GM21367 (cell line): ENCODE measurements around the gene REN.
A peak's percentile ranks its signal among the peaks of the same experiment; 100 is the strongest.

Experiments
- ATAC-seq: cut with Tn5 transposase; IDR thresholded peaks from one replicate; pipeline ENCODE4 v1.9.1; 2021; ENCODE audit not compliant: unreplicated experiment

REN gene

DNA sequence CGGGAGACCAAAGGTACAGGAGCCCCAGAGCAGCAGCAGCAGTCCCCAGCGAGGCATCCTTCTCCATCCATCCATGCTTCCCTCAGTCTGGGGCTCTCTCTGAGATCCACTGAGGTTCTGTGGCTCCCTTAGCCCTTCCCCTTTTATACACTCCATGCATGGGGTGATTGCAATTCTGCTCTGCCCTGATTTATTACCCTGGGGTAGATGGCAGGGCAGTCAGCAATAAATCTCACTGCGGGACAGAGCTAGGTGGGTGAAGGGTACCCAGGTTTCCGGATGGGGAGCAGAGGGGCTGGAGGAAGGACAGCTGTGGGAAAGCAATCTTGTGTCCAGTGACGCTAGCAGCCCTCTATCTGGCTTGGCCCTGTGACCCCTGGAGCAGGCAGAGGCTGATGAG lies at the start of gene REN:
TSS of gene REN (minus strand) at position 119 of the 400 bp plus-strand sequence. CDS start at position 75, 44 bp downstream.
- no peak for ATAC-seq

DNA sequence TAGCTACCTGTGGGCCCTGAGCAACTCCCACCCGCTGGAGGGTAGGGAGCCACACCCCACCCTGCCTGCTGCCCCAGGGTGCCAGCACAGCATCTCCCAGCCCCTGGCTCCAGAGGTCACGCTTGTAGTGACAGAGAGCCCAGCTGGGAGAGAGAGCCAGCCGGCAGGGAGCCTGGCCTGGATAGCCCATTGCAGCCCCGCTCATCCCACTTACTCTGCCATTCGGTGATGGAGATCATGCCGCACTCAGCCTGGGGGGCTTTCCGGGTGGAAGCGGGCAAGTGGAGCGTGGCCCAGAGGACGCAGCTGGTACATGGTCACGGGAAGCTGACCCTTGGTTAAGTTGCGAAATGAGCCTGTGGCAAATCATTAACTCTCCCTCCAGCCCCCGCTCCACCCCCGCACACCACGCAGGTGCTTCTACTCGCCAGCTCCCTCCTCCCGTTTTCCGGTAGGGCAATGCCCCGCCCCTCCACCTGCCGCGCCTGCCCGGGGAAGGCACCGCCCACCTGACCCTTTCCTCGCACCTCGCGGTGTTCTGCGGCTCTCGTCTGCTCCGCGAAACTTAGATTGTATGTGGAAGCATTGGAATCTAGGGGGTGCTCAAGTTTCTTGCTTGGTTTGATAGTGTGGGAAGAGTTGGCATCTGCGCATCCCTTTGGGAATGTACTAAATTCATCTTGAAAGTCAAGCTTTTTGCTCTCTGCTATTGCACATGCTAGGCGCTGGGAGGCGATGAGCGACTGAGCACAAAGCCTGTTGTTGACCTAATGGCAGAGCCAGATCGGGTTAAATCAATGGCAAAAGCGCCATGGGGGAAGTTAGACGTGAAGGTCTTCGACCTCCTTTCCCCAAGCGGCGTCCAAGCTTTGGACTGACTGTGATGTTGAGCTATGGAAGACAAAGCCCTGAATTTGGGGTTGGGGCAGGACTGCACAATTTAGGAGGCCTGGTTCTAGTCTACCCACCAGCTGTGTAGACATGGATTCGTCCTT lies 47.8 kb upstream of the REN start, which contains the start of gene GOLT1A:
TSS of gene GOLT1A (minus strand) at position 321 of the 995 bp plus-strand sequence. CDS start at position 239, 82 bp downstream.
- ATAC-seq: peak; percentile 44

DNA sequence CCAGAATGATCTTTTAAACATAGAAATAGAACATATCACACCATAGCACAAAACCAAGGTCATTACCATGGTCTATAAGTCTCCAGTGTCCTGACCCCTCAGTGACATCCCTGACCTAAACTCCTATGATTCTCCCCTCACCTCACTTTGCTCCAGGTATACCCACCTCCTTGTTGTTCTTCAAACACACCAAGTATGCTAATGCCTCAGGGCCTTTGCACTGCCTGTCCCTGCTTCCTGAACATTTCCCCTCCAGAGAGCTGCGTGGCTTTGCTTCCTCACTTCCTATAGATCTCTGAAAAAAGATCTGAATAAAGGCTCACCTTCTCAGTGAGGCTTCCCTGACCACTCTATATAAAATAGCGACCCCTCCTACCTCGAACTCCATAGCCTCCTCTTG lies 46.6 kb upstream of the REN start:
- ATAC-seq: no peak

DNA sequence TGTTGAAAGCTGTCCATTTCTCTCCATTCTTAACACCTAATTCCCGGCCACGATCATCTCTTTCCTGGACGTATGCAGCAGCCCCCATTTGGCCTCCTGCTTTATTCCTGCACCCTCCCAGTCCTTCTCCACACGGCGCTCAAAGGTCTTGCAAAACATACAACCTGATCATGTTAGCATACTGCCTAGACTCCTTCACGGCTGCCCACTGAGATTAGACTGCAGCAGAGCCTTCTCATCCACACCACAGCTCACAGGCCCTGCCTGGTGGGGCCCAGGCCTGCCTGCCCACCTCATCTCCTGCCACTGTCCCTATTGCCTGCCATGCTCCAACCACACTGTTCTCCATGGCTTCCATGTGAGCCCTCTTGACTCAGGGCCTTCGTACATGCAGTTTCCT lies 44.9 kb upstream of the REN start:
- no peak for ATAC-seq

DNA sequence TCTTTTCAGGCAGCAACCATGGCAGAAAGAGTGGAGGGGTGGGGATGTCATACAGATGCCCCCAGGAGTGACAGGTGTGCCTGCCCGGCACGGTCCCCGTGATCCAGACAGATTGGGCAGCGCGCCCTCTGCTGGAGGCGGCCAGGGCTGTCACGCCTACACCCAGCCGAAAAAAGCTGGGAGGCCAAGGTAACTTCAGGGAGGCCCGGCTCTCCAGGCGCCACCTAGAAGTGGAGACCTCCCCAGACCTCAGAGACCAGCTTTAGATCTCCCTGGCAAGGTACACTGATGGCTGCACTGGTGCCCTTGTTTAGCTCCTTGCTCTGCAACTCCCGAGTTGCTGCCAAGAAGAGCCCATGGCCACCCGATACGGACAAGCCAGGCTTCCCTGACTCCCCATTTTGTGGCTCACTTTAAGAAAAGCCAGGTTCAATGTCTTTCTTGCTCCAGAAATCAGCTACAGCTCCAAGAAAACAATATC lies 41.0 kb upstream of the REN start:
- ATAC-seq: no peak

DNA sequence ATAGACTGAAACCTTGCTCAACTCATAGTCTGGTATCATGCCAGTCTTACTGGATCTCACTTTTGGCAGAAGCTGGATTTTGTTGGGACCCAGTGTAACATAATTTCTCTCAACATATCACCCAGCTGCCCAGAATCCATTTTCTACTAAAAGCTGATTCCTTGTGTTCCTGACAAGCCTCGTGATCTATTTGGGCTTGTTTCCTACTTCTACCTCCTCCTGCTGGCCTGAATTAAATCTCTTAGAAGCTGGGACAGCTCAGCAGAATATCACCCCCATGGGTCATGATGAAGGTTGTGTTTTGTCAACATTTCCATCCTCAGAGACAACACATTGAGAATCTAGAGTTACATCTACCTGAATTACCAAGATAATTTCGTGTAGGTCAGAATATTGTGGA lies 40.0 kb upstream of the REN start:
- ATAC-seq: no peak

DNA sequence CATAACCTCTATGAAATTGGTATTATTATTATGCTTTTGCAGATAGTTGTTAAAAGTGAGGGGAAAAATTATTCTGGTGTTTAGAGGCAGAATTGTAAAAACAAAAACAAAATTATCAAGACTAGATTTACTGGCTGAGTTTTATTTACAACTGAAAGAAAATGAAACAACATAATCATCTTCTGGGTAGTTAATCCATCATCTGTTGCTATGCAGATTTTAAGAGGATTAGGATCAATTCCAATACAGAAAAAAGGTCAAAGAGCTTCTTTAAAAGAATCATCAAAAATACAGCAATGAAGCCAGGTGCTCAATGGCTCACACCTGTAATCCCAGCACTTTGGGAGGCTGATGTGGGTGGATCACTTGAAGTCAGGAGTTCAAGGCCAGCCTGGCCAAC lies 39.3 kb upstream of the REN start:
- no peak for ATAC-seq

DNA sequence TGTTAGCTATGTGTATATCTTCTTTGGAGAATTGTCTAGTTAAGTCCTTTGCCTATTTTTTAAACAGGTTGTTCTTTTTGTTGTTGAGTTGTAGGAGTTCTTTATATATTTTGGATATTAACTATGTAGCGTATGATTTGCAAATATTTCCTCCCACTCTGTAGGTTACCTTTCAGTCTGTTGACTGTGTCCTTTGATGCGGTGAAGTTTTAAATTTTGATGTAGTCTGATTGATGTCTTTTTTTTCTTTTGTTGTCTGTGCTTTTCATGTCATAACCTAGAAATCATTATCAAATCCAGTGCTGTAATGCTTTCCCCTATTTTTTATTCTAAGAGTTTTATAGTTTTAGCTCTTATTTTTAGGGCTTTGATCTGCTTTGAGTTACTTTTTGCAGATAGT lies 38.8 kb upstream of the REN start:
- no peak for ATAC-seq

DNA sequence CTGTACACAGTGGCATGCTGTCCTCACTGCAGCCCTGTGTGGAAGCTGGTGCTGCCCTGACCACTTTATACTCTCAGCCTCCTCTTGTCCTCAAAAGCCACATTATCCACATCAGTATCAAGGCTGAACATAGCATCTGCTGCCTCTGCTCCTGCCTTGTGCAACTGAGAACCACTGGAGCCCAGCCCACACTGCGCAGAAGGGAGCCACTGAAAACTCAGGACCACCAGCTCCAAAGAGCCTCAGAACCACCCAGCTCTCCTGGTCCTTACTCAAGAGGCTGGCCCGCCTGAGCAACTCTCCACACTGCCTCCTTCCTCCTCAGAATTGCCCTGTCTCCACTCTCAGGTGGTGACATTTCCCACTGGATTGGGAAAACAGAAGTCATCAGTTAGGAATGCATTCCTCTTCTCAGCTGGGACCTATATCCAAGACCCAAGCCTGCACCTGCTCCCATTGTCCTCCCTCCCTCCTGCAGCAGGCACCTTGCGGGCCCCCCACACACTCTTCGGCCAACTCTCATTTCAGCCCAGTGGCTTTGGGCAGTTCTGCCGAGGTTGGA lies 37.1 kb upstream of the REN start:
- no peak for ATAC-seq

DNA sequence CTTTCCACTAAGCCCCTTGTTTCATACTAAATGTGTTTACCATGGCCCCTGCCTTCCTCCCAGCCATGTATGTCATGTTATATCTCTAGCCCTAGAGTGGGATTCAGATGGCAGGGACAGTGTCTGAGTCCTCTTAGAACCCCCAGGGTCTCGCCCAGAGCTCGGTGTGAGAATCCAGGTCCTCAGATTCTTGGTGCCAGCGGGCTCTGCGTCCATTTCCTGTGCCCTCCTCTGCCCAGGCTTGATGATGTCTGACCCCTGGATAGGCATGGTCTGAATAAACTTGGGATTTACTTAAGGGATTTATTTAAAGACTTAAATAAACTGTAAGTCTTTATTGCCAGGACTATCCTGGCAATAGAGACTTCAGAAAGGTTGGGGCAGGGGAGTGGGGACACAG lies 36.3 kb upstream of the REN start:
- ATAC-seq: no peak

DNA sequence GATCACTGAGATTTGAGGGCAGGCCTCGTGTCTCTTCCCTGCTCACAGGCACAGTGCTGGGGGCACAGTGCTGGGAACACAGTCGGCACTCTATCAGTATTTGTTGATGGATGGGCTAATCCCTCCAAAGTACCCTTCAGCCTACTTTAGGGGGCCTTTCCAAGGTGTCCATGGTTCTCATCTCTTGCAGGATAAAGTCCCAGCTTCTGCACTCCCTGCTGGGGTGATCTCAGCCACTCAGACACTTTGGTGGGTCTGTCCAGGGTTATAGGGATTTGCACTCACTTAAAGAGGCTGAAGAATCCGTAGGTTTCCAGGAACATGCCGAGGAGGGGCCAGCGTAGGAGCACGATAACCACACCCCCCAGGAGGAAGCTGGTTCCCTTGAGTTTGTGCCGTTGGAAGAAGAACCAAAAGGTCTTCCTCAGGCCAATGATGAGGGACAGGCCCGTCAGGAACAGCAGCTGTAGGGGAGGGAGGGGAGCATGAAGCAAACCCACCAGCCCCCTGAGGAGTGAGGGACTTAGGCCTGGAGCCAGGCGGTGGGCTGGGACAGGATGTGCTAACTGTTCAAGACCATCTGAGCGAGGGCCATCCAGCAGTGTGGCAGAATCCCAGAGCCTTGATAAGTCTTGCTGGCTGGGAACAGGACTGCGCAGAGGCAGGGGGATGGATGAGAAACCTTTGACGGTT lies 35.4 kb upstream of the REN start:
- ATAC-seq: no peak

DNA sequence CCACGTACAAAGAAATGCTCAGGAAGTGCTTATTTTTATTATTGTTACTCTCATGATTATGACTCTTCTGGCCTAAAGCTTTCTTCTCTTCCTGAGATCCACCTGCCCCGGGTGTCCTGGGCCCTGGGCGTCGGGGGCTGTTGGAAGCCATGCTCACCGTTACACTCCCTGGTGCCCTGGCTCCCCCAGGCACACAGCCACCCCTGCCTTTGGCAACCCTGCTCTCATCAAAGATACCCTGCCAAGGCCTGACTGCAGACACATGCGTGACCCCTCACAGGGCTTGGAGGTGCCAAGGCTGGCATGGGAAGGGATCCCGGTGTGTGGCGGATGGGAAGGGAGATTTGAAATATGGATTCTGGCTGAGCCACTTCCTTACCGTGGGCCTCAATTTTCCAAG lies 33.4 kb upstream of the REN start:
- no peak for ATAC-seq

DNA sequence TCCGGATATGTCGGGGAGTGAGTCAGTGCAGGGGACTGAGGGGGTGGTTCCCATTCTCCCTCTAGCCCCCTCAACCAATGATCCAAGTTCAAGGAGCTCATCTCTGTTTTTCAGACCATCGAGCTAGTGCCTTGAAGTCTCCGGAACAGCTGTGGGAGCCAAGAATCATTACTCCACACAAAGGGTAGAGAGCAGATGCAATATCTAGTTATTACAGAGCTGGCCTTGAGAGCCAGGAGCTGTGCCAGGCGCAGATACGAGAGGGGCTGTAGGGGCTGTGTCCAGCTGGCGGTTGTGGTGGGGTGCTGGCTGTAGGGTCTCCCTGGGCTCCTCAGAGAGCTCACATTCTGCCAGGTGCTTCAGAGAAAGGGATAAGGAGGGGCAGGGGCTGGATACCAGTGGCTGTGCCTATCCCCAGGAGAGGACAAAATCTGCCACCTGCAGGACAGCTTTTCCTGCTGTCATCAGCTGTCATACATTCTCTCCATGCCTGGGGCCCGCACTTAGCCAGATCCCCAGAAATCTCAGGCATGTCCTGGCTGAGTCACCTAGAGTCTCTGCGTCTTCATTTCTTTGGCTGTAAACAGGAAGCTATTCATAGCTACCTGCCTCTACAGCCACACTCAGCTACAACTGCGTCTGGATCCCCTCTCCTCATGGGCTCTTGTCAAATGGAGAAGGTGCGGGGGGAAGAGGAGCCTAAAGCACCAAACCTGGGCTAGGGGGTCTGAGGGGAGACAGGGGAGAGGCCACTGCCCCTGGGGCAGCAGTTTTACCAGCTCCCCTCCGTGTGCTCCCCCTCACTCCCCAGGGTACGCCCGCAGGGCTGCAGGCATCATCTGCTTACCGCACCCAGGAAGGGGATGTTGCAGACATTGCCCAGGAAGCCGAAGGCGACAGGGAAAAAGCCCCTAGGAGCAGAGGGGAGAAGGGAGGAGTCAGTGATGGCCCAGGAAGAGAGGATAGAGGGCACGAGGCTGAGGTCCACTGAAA lies 32.5 kb upstream of the REN start:
- ATAC-seq: no peak

DNA sequence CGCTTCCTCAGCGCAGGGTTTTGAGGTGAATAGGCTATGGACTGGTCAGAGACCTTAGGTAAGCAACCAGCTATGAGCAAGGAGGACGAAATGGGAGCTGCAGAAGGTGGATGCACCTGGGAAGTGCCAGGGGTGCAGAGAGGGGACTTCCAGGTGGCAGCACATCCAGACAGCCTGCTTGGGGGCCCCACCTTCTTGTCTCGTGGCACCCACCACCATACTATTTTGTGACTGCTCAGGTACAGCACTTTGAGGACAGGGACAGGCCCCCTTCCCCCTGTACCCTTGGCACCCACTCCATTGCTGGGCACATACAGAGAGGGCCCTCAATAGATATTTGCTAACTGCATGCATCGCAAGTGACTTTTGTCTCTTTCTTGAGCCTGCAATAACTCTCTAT lies 30.9 kb upstream of the REN start:
- ATAC-seq: no peak

DNA sequence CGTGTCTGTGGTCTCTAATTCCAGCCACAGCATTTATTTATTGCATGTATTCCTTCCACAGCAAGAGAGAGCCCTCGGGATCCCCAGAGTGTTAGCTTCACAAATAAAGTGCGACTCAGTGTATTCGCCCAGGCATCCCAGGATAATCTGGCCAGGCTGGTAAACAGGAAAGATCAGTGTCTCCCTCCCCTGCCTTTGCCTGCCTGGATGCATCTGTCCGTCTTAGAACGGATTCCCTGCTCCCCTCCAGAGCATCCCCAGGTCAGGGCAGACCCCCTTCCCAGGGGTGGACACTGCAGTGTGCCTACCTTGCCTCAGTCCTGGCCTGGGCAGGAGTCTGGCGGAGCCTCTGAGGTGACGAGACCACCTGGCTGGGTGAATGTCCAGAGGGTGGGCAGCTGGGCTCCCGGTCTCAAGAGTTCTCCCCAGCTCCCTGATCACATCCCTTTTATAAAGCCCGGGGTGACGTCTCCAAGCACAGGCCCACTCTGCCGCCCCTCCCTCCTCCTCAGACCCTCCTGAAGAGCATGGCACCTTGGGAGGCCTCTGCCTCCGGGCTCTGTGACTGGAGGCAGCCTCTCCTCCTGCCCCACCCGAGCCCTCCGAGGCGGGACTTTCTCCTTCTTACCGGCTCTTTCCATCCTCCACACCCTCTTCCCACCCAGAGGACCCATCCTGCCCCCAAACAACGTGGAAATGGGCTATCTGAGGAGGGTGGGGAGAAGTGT lies 30.1 kb upstream of the REN start, which contains the start of gene KISS1:
TSS of gene KISS1 (minus strand) at position 424 of the 728 bp plus-strand sequence. CDS start 3,615 bp downstream, outside the sequence.
- ATAC-seq: no peak

DNA sequence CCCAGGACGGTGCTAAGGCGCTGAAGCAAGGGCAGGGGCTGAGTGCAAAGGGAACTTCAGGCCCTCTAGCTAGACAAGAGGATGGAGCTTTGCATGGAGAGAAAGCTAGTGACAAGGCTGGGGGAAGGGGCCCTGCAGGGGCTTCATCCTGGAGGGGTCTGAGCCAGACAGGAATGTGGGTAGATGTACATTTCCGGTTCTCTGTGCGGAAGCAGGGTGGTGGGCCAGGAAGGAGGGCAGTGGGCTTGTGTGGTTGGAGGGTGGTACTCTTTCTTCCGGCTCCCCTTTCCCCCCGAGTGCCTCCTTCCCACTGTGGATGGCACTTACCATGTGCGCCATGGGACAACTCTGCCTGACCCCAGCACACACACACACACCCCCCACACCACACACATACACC lies 28.6 kb upstream of the REN start:
- no peak for ATAC-seq

DNA sequence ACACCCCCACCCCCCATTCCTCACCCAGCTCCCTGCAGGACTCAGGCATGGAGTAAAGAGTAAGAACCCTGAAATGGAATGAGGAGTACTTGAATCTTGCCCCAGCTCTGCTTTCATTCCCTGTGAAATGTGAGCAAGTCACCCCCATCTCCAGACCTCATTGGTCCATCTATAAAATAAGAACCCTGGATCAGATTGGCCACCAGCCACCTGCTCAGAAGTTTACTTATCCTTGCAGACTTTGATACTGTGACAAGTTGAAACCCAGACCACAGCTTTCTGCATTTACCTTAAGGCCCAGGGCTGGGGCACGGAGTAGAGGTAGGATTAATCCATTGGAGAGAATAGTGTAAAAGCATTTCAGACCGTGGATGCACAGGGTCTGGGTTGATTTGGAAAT lies 27.9 kb upstream of the REN start:
- no peak for ATAC-seq

DNA sequence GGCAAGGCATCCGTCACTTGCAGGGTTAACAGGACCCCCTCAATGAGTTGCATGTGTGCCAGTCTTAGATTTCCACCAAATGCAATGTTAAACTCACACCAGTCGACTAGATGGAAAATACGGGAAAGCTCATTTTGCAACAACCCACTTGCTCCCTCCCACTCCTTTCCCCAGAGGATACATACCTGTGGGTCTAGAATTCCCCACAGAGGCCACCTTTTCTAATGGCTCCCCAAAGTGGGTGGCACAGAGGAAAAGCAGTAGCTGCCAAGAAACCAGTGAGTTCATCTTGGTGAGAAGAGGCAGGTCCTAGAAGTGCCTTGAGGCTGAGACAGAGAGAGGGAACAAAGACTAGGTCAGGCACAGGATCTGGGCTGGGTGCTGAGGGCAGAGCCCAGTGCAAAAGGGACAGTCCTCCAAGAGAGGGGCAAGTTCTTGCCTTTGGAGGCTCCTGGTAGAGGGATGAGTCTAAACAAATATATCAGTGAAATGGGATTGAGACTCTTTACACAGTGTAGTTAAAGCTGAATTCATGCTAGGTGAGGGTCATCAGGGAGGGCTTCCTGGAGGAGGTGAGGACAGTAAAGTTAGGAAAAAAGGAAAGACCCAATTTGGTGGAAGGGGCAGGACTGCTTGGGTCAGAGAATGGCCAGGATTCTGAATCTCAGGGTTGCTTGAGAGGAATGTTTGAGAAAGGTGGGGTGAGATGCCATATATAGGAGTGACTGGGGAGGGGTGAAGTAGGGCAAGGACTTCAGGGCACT lies 26.6 kb upstream of the REN start:
- ATAC-seq: no peak

DNA sequence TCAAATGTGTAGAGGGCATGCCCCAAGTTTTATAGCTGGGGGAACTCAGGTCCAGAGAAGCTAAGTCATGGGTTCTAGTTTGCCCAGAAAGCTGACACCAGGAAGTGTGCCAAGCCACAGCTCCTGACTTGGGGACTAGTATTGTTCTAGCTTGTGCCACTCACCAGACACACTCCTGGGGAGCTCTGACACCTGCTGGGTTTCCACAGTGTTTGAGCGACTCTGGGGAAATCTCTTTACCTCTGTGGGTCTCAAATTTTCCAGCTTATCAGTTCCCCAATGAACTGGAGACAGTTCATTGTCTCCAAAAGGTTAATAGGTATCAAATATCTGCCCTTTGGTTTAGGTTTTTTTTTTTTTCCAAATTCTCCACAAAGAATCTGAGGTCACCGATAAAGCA lies 25.9 kb upstream of the REN start:
- ATAC-seq: no peak
